Stomach (tissue), 9 donors: ENCODE results near the gene MIPEP. TPM values are rescaled to one million over a fixed set of nuclear protein-coding genes. Genes with fewer than 3 reads are reported as not detected.
"Not testable (repeated sequence)": the region's sequence is repeated elsewhere in the genome, so short reads cannot be mapped to it uniquely, and the experiment has no call there.

Experiments
- DNase-seq, 2 donors: peaks; one replicate each; pipeline versions ENCODE4 v3.0.0 to v3.0.0-alpha.2; 2013 to 2019
- H3K27ac ChIP-seq, 5 donors: fragments of 200-600 bp in 4 of 5; sonication (generic) in 4 of 5; one replicate each; pipeline ENCODE4 v1.5.1; 2013 to 2019; ENCODE audit warnings: mild to moderate bottlenecking in 1 of 5, moderate library complexity in 1 of 5
- H3K27me3 ChIP-seq, 3 donors: fragments of 200-600 bp; sonication (generic); one replicate each; pipeline ENCODE4 v1.5.1; 2017 to 2019; ENCODE audit warnings: mixed run types in 1 of 3
- H3K36me3 ChIP-seq, 4 donors: fragments of 200-600 bp; sonication (generic); 1 replicate in 3 of 4; 2 replicates in 1 of 4; pipeline ENCODE4 v1.5.1; 2016 to 2019
- H3K4me1 ChIP-seq, 4 donors: fragments of 200-600 bp; sonication (generic); one replicate each; pipeline ENCODE4 v1.5.1; 2016 to 2019
- H3K4me3 ChIP-seq, 4 donors: fragments of 200-600 bp; sonication (generic) in 3 of 4; one replicate each; pipeline ENCODE4 v1.5.1; 2016 to 2019; ENCODE audit warnings: mild to moderate bottlenecking in 1 of 4
- H3K9me3 ChIP-seq, 4 donors: fragments of 200-600 bp; sonication (generic); one replicate each; pipeline ENCODE4 v1.5.1; 2016 to 2019
- CTCF ChIP-seq, 7 experiments: fragments of 450-650 bp in 4 of 7; fragments of 200-600 bp in 3 of 7; sonication (generic) in 3 of 7; IDR thresholded peaks; one replicate each; pipeline ENCODE4 v1.5.1; 2016 to 2019; ENCODE audit warnings: antibody characterized with exemption in 7 of 7, control low read depth in 2 of 7, mild to moderate bottlenecking in 1 of 7
- EP300 ChIP-seq: sonication (generic); formaldehyde crosslinking; IDR thresholded peaks from one replicate; pipeline ENCODE4 v1.6.1; 2017; ENCODE audit warnings: antibody characterized with exemption
- POLR2A ChIP-seq, 4 donors: fragments of 450-650 bp; IDR thresholded peaks; one replicate each; pipeline ENCODE4 v1.6.1; 2016; ENCODE audit warnings: antibody characterized with exemption in 4 of 4, control low read depth in 2 of 4, mild to moderate bottlenecking in 1 of 4, moderate library complexity in 1 of 4
- POLR2AphosphoS5 ChIP-seq, 3 donors: sonication (generic); formaldehyde crosslinking; IDR thresholded peaks; one replicate each; pipeline ENCODE4 v1.6.1; 2016; ENCODE audit warnings: antibody characterized with exemption in 3 of 3
- WGBS, 5 donors: extraction: QIAGEN DNeasy Blood & Tissue Kit in 3 of 5; methylation state at CpG; one replicate each; pipeline versions ENCODE4 v1.1.5 to v1.1.7; 2013 to 2018; 5-methylcytosine and 5-hydroxymethylcytosine counted together
- intact Hi-C: fragments of 100-400 bp; cut with DNase I; formaldehyde crosslinking; loops from one replicate; pipeline ENCODE4 v1.15.1; 2023; ENCODE audit warnings: low total_unique reads
- polyA plus RNA-seq, 3 donors: library from polyadenylated mRNA; stranded (reverse); fragments of 200-250 nt; gene quantifications; one replicate each; pipeline ENCODE4 v1.2.3, GENCODE V29; 2013
- total RNA-seq, 5 donors: library from RNA; depleted of rRNA; stranded (reverse); fragments of >200 nt; gene quantifications; one replicate each; pipeline versions ENCODE4 v1.1.0 to v1.2.3, GENCODE V29; 2014 to 2016
- donor health status: healthy with polysubstance abuse.
- donor health status: Bipolar disorder and iron deficiency.
- donor health status: healthy.

Gene MIPEP
- total and polyA plus RNA-seq, 8 donors = 1.2 to 43.2 (median 15.2) TPM

- DNase-seq = no peak
- WGBS, 5 donors = 52 to 76% (median 70%) methylated on average over 5 of the region's 5 CpGs
- Histone ChIP-seq H3K27ac (no peak overlapping the region), H3K4me1 (peaks cover 0 to 37% (median 21%) of the 10 kb centered on the region in 4 donors), H3K27me3 (no peaks in the 10 kb centered on the region), H3K9me3 (no peaks in the 10 kb centered on the region), H3K4me3 (no peak overlapping the region), H3K36me3 (peaks cover 0 to 9% (median 3%) of the 10 kb centered on the region in 4 donors)
- intact Hi-C loops = no loop called here
- TF ChIP-seq POLR2AphosphoS5 (IDR thresholded peaks at IDR 0.05) (no peak), EP300 (no peak), POLR2A (IDR thresholded peaks at IDR 0.05) (no peak), CTCF (IDR thresholded peaks at IDR 0.05) (no peak)
Measured at GRCh38 chr13:23751195-23751594, 138.0 kb downstream of the MIPEP start.

DNA sequence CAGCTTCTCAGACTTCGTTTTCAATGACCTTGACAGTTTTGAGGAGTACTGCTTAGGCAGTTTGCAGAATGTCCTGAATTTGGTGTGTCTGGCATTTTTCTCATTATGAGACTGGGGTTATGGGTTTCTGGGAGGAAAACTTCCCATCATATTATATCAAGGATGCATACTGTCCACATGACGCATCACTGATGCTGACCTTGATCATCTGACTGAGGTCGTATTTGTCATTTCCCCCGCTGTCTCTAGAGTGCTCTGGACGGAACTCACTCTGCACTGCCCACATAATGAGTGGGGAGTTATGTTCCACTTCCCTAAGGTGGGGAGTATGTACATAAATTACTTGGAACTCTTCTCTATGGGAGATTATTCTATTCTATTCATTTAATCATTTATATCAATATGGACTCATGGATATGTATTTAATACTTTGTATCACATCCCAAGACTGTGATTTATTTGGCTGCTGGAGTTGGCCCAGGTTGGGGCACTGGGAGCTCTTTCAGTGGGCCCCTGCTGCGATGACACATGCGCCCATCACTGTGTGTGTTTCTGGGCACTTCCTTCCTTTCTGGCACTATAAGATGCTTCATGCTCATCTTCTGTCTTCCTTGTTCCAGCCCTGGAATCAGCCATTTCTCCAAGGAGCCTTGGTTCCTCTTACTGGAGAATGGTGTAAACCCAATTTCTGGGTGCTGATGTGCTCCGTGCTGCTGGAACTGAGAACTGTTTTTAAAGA, 138.6 kb downstream of the MIPEP start:
- no peaks in the 10 kb centered on the region for H3K27me3 ChIP-seq
- peaks cover 0 to 9% (median 3%) of the 10 kb centered on the region in 4 donors for H3K36me3 ChIP-seq
- WGBS, 5 donors = 90 to 95% (median 92%) methylated on average over 8 of the region's 8 CpGs
- no peak for DNase-seq
- H3K4me3 ChIP-seq = no peak overlapping the region
- peaks cover 0 to 37% (median 21%) of the 10 kb centered on the region in 4 donors for H3K4me1 ChIP-seq
- intact Hi-C loops = no loop called here
- no peak overlapping the region for H3K27ac ChIP-seq
- no peaks in the 10 kb centered on the region for H3K9me3 ChIP-seq
- TF ChIP-seq POLR2A (IDR thresholded peaks at IDR 0.05) (no peak), POLR2AphosphoS5 (IDR thresholded peaks at IDR 0.05) (no peak), EP300 (no peak), CTCF (IDR thresholded peaks at IDR 0.05) (no peak)

DNA sequence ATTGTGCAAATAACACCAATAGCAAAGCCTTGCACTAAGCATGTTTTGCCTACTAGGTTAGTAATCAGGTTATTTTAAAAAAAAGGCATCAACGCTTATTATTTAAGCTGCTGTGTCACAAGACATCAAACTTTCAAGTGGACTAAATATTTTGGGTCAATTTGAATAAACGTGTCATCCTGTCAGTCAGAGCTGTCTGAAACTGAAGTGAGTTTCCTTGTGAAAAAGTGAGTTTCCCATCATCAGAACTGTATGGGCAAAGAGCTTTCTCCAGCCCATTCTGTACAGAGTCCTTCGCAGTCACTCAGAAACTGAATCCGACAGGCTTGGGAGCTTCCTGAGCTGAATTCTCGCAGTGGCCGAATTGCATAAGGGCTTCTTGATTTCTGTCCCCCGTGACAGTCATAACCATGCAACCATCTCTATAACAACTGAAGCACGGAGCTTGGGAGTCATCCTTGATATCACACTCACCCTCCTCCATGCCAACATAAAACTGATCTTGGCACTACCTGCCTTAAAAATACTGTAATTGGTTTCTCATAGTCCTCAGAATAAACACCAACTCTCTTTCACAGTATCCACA, 139.8 kb downstream of the MIPEP start:
- no peak overlapping the region for H3K4me3 ChIP-seq
- no peak for DNase-seq
- TF ChIP-seq EP300 (no peak), POLR2A (IDR thresholded peaks at IDR 0.05) (no peak), POLR2AphosphoS5 (IDR thresholded peaks at IDR 0.05) (no peak), CTCF (IDR thresholded peaks at IDR 0.05) (no peak)
- peaks cover 0 to 32% (median 19%) of the 10 kb centered on the region in 4 donors for H3K4me1 ChIP-seq
- no peaks in the 10 kb centered on the region for H3K27me3 ChIP-seq
- peaks cover 0 to 9% (median 3%) of the 10 kb centered on the region in 4 donors for H3K36me3 ChIP-seq
- WGBS, 5 donors = 76 to 86% (median 84%) methylated on average over 8 of the region's 8 CpGs
- no peaks in the 10 kb centered on the region for H3K9me3 ChIP-seq
- intact Hi-C loops = no loop called here
- H3K27ac ChIP-seq = no peak overlapping the region

GRCh38 chr13:23748109-23748990, 140.8 kb downstream of the MIPEP start:
- no peak for DNase-seq
- intact Hi-C loops = no loop called here
- Histone ChIP-seq H3K27me3 (no peaks in the 10 kb centered on the region), H3K4me1 (peaks cover 4 to 31% (median 16%) of the 10 kb centered on the region in 4 donors), H3K9me3 (no peaks in the 10 kb centered on the region), H3K36me3 (peaks cover 0 to 9% (median 3%) of the 10 kb centered on the region in 4 donors), H3K4me3 (no peak overlapping the region), H3K27ac (no peak overlapping the region)
- no peak for TF ChIP-seq POLR2AphosphoS5 (IDR thresholded peaks at IDR 0.05)
- no peak for TF ChIP-seq POLR2A (IDR thresholded peaks at IDR 0.05)
- no peak for TF ChIP-seq CTCF (IDR thresholded peaks at IDR 0.05)
- TF ChIP-seq EP300 = no peak
- 46 to 60% (median 51%) methylated on average over 7 of the region's 7 CpGs for WGBS, 5 donors

- intact Hi-C loops, DNase-seq, H3K36me3 ChIP-seq, H3K27me3 ChIP-seq, H3K27ac ChIP-seq, H3K4me3 ChIP-seq, H3K9me3 ChIP-seq: not testable (repeated sequence)
- H3K4me1 ChIP-seq = peaks cover 5 to 25% (median 12%) of the 10 kb centered on the region in 4 donors
- 86 to 93% (median 92%) methylated on average over 5 of the region's 5 CpGs for WGBS, 5 donors
Measured at GRCh38 chr13:23746141-23746540, 143.1 kb downstream of the MIPEP start.
